DND-41 (cell line): Measurements from ENCODE around the gene PSMB8.
"Not testable (repeated sequence)": the region's sequence is repeated elsewhere in the genome, so short reads cannot be mapped to it uniquely, and the experiment has no call there.

ENCODE experiments used
- ATAC-seq: fragments of 200-7000 bp; cut with Tn5 transposase; 3 replicates; pipeline ENCODE4 v1.9.1; 2021; ENCODE audit warnings: low read depth; ENCODE audit not compliant: insufficient read depth
- DNase-seq: peaks from one replicate; pipeline ENCODE4 v3.0.0-alpha.2; 2020
- H2AFZ ChIP-seq: 2 replicates; pipeline ENCODE4 v1.6.0; 2012; ENCODE audit warnings: low read depth, low read length
- H3K27ac ChIP-seq: 2 replicates; pipeline ENCODE4 v1.5.1; 2012; ENCODE audit warnings: low read length, inconsistent platforms
- H3K27me3 ChIP-seq: fragments of 200-600 bp; sonication (generic); 2 replicates; pipeline ENCODE4 v1.6.0; 2012; ENCODE audit warnings: low read length, mild to moderate bottlenecking, inconsistent platforms; ENCODE audit not compliant: insufficient read depth, poor library complexity
- H3K36me3 ChIP-seq: 2 replicates; pipeline ENCODE4 v1.5.1; 2012; ENCODE audit warnings: low read length, inconsistent platforms; ENCODE audit not compliant: insufficient read depth
- H3K4me1 ChIP-seq: 2 replicates; pipeline ENCODE4 v1.5.1; 2012; ENCODE audit warnings: mild to moderate bottlenecking, low read length; ENCODE audit not compliant: insufficient read depth
- H3K4me2 ChIP-seq: 2 replicates; pipeline ENCODE4 v1.6.0; 2012; ENCODE audit warnings: mild to moderate bottlenecking, moderate library complexity, low read length, inconsistent platforms; ENCODE audit not compliant: insufficient read depth
- H3K4me3 ChIP-seq, 2 experiments: fragments of 200-600 bp in 1 of 2; shearing (Covaris generic) in 1 of 2; 2 replicates each; pipeline ENCODE4 v1.5.1; 2012 to 2016; ENCODE audit warnings: inconsistent platforms in 2 of 2, low read length in 2 of 2, mild to moderate bottlenecking in 2 of 2, low read depth in 1 of 2, moderate library complexity in 1 of 2
- H3K79me2 ChIP-seq: 2 replicates; pipeline ENCODE4 v1.6.0; 2012; ENCODE audit warnings: low read length, inconsistent platforms; ENCODE audit not compliant: insufficient read depth
- H3K9ac ChIP-seq: 2 replicates; pipeline ENCODE4 v1.6.0; 2012; ENCODE audit warnings: low read depth, mild to moderate bottlenecking, inconsistent platforms, low read length, moderate library complexity
- H3K9me3 ChIP-seq: 2 replicates; pipeline ENCODE4 v1.5.1; 2012; ENCODE audit warnings: low read length, moderate library complexity, mild to moderate bottlenecking, inconsistent platforms; ENCODE audit not compliant: insufficient read depth, severe bottlenecking
- H4K20me1 ChIP-seq: 2 replicates; pipeline ENCODE4 v1.6.0; 2012; ENCODE audit warnings: low read length; ENCODE audit not compliant: insufficient read depth
- EZH2 ChIP-seq: IDR thresholded peaks from 3 replicates; pipeline ENCODE4 v1.6.1; 2012; ENCODE audit warnings: borderline replicate concordance, low read depth, mild to moderate bottlenecking, moderate library complexity, low read length, inconsistent platforms; ENCODE audit not compliant: severe bottlenecking
- TF ChIP-seq, protein P1 (sequence below): IDR thresholded peaks from 2 replicates; pipeline ENCODE4 v1.5.1; 2012; ENCODE audit warnings: borderline replicate concordance, low read length, moderate library complexity, mild to moderate bottlenecking; ENCODE audit not compliant: poor library complexity, severe bottlenecking; ENCODE audit errors: extremely low read depth

The PSMB8 gene

DNA sequence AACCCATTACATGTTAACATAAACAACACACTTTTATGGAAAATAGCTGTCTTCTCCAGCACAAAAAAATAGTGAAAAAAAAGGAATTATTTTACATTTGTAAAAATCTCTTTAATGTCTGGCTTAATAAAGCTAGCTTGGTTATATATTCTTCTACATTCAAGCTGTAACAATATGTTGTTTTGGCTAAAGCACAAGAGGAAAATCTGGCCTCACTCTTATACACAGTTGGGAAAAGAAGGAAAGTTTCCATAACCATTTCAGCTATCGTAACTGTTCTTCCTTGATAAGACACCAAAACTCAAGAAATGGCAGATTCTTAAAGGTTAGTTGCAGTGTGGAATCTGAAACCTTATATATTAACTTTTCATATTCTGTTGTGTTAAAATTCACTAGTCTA lies 34.7 kb downstream of the PSMB8 start:
- no peaks in the 10 kb centered on the region for H3K79me2 ChIP-seq
- peaks cover 13% of the 10 kb centered on the region for H3K27me3 ChIP-seq
- H3K36me3 ChIP-seq = no peaks in the 10 kb centered on the region
- TF ChIP-seq, protein P1, sequence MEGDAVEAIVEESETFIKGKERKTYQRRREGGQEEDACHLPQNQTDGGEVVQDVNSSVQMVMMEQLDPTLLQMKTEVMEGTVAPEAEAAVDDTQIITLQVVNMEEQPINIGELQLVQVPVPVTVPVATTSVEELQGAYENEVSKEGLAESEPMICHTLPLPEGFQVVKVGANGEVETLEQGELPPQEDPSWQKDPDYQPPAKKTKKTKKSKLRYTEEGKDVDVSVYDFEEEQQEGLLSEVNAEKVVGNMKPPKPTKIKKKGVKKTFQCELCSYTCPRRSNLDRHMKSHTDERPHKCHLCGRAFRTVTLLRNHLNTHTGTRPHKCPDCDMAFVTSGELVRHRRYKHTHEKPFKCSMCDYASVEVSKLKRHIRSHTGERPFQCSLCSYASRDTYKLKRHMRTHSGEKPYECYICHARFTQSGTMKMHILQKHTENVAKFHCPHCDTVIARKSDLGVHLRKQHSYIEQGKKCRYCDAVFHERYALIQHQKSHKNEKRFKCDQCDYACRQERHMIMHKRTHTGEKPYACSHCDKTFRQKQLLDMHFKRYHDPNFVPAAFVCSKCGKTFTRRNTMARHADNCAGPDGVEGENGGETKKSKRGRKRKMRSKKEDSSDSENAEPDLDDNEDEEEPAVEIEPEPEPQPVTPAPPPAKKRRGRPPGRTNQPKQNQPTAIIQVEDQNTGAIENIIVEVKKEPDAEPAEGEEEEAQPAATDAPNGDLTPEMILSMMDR = no peak
- no peak for TF ChIP-seq EZH2
- no peaks in the 10 kb centered on the region for H4K20me1 ChIP-seq
- H3K9me3 ChIP-seq = no peaks in the 10 kb centered on the region
- no peak overlapping the region for H3K4me3 ChIP-seq
- no peak overlapping the region for H3K27ac ChIP-seq
- ATAC-seq (no peak), DNase-seq (no peak)
- 0 out of 2 replicates have a peak, but pooled peaks cover 3% of the 10 kb centered on the region for H3K4me1 ChIP-seq
- H2AFZ ChIP-seq = no peak overlapping the region
- H3K9ac ChIP-seq = no peak overlapping the region
- H3K4me2 ChIP-seq = no peak overlapping the region

DNA sequence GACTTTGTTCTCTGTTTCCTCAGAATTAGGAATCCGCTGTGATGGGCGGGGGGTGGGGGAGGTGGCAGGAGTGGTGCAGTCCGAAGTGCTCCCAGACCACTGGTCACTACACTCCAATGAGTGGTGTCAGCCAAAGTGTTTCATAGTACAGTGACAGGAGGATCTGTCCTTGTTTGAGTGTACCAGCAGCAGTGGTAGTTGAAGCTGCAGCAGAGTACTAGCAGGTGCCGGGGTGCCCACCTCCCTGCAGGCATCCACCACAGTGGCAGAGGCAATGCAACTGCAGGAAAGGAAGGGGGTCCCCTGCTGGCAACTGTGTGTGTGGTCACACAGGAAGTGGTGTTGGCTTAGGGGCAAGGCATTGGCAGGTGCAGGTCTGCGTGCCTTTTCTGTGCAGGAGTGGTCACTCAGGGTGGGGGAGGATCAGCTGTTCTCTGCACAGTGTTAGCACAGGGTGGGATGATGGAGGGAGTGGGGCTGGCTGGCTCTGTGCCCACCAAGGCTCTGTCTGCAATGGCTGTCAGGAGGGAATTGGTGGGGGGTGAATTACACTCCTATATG lies 36.7 kb downstream of the PSMB8 start:
- H3K4me3 ChIP-seq = no peak overlapping the region
- H3K4me1 ChIP-seq = 0 out of 2 replicates have a peak, but pooled peaks cover 3% of the 10 kb centered on the region
- H3K9ac ChIP-seq = no peak overlapping the region
- no peaks in the 10 kb centered on the region for H3K9me3 ChIP-seq
- no peaks in the 10 kb centered on the region for H4K20me1 ChIP-seq
- peak; percentile 80 for ATAC-seq
- TF ChIP-seq, protein P1 = peak; percentile 45
- no peak for TF ChIP-seq EZH2
- H3K79me2 ChIP-seq = no peaks in the 10 kb centered on the region
- H3K36me3 ChIP-seq = no peaks in the 10 kb centered on the region
- no peak overlapping the region for H3K27ac ChIP-seq
- peaks cover 14% of the 10 kb centered on the region for H3K27me3 ChIP-seq
- peak; percentile 54 for DNase-seq
- no peak overlapping the region for H2AFZ ChIP-seq
- H3K4me2 ChIP-seq = no peak overlapping the region

DNA sequence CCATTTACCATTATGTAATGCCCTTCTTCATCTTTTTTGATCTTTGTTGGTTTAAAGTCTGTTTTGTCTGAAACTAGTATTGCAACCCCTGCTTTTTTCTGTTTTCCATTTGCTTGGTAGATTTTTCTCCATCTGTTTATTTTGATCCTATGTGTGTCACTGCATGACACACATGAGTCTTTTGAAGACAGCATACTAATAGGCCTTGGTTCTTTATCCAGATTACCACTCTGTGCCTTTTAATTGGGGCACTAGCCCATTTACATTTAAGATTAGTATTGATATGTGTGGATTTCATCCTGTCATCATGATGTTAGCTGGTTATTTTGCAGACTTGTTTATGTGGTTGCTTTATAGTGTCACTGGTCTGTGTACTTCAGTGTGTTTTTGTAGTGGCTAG lies 38.4 kb downstream of the PSMB8 start:
- not testable (repeated sequence) for H3K79me2 ChIP-seq, H3K4me3 ChIP-seq, H3K4me1 ChIP-seq, H3K9ac ChIP-seq, H3K27ac ChIP-seq, DNase-seq, H3K4me2 ChIP-seq, H2AFZ ChIP-seq, ATAC-seq, H4K20me1 ChIP-seq, H3K9me3 ChIP-seq, H3K36me3 ChIP-seq
- peaks cover 16% of the 10 kb centered on the region for H3K27me3 ChIP-seq

DNA sequence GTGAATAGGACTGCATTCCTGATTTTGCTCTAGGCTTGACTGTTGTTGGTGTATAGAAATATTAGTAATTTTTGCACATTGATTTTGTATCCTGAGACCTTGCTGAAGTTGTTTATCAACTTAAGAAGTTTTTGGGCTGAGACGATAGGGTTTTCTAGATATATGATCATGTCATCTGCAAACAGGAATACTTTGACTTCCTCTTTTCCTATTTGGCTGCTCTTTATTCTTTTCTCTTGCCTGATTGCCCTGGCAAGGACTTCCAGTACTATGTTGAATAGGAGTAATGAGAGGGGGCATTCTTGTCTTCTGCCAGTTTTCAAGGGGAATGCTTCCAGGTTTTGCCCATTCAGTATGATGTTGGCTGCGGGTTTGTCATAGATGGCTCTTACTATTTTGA lies 40.4 kb downstream of the PSMB8 start:
- no peaks in the 10 kb centered on the region for H3K79me2 ChIP-seq
- no peaks in the 10 kb centered on the region for H3K36me3 ChIP-seq
- 0 out of 2 replicates have a peak, but pooled peaks cover 3% of the 10 kb centered on the region for H3K4me1 ChIP-seq
- peaks cover 21% of the 10 kb centered on the region for H3K27me3 ChIP-seq
- H3K4me2 ChIP-seq = no peak overlapping the region
- no peak overlapping the region for H3K4me3 ChIP-seq
- H2AFZ ChIP-seq = no peak overlapping the region
- DNase-seq (no peak), ATAC-seq (no peak)
- TF ChIP-seq, protein P1 = no peak
- TF ChIP-seq EZH2 = no peak
- no peaks in the 10 kb centered on the region for H4K20me1 ChIP-seq
- no peak overlapping the region for H3K9ac ChIP-seq
- no peaks in the 10 kb centered on the region for H3K9me3 ChIP-seq
- no peak overlapping the region for H3K27ac ChIP-seq
